ENCODE results near the gene ZNF524.

Gene ZNF524

DNA sequence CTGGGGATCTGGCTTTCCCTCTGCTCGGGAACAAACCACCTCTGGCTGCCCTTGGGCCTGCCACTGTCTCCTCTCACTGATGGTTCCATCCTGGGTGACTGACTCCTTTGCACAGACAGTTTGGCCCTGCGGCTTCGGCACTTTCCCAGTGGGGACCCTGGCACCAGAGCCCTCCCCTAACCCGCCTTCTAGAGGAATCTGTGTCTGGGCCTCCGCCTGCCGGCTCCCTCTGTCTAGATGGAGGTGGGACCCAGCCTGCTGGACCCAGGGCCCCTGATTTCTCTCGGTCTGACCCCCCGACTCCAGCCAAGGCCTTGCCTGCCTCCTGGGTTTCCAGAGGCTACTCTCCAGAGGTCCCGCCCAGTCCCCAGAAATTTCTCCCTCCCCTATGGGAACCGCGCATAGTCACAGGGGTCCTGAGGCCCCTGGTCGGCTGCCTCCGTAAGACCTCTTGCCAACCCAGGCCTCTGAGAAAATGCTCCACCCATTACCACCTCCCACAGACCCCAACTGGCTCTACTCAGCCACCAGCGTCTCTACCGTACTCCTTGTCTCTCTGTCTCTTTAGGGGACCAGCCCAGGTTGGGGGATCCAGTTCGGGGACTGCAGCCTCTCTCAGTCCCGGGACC lies 50.6 kb downstream of the ZNF524 start:
- no peak for TF ChIP-seq PAX5 (IDR thresholded peaks at IDR 0.05; ENCODE audit: insufficient read depth, low read length, severe bottlenecking)
- no peak for TF ChIP-seq POLR2A (IDR thresholded peaks at IDR 0.05; ENCODE audit: low read depth, low read length)
- no peak for TF ChIP-seq SPI1 (IDR thresholded peaks at IDR 0.05; ENCODE audit: low read depth, low read length)
- TF ChIP-seq POLR2AphosphoS5 (IDR thresholded peaks at IDR 0.05; ENCODE audit: low read depth, low read length): no peak
- no peak for TF ChIP-seq TAF1 (IDR thresholded peaks at IDR 0.05; ENCODE audit: low read depth, low read length)
- TF ChIP-seq POU2F2 (IDR thresholded peaks at IDR 0.05; ENCODE audit: low read depth, low read length): no peak
- FAIRE-seq: no peak
- DNase-seq (ENCODE audit: insufficient read length, low spot score): no peak

GRCh38 chr19:55651236-55651635 lies 51.1 kb downstream of the ZNF524 start:
- no peak for DNase-seq (ENCODE audit: insufficient read length, low spot score)
- TF ChIP-seq POU2F2 (IDR thresholded peaks at IDR 0.05; ENCODE audit: low read depth, low read length) (no peak), TAF1 (IDR thresholded peaks at IDR 0.05; ENCODE audit: low read depth, low read length) (no peak), POLR2A (IDR thresholded peaks at IDR 0.05; ENCODE audit: low read depth, low read length) (no peak), SPI1 (IDR thresholded peaks at IDR 0.05; ENCODE audit: low read depth, low read length) (no peak), PAX5 (IDR thresholded peaks at IDR 0.05; ENCODE audit: insufficient read depth, low read length, severe bottlenecking) (no peak), POLR2AphosphoS5 (IDR thresholded peaks at IDR 0.05; ENCODE audit: low read depth, low read length) (no peak)
- FAIRE-seq: no peak

GRCh38 chr19:55652311-55653128 lies 52.4 kb downstream of the ZNF524 start:
- DNase-seq (ENCODE audit: insufficient read length, low spot score) (no peak), FAIRE-seq (no peak)

More at GRCh38 chr19:55652311-55653128, 52.4 kb downstream of the ZNF524 start:
- TF ChIP-seq SPI1 (IDR thresholded peaks at IDR 0.05; ENCODE audit: low read depth, low read length) (no peak), POLR2AphosphoS5 (IDR thresholded peaks at IDR 0.05; ENCODE audit: low read depth, low read length) (no peak), POLR2A (IDR thresholded peaks at IDR 0.05; ENCODE audit: low read depth, low read length) (no peak), POU2F2 (IDR thresholded peaks at IDR 0.05; ENCODE audit: low read depth, low read length) (no peak), TAF1 (IDR thresholded peaks at IDR 0.05; ENCODE audit: low read depth, low read length) (no peak), PAX5 (IDR thresholded peaks at IDR 0.05; ENCODE audit: insufficient read depth, low read length, severe bottlenecking) (no peak)
